ENCODE data around the gene TNFSF10.
"Not testable (repeated sequence)": the region's sequence is repeated elsewhere in the genome, so short reads cannot be mapped to it uniquely, and the experiment has no call there.

Gene TNFSF10

DNA sequence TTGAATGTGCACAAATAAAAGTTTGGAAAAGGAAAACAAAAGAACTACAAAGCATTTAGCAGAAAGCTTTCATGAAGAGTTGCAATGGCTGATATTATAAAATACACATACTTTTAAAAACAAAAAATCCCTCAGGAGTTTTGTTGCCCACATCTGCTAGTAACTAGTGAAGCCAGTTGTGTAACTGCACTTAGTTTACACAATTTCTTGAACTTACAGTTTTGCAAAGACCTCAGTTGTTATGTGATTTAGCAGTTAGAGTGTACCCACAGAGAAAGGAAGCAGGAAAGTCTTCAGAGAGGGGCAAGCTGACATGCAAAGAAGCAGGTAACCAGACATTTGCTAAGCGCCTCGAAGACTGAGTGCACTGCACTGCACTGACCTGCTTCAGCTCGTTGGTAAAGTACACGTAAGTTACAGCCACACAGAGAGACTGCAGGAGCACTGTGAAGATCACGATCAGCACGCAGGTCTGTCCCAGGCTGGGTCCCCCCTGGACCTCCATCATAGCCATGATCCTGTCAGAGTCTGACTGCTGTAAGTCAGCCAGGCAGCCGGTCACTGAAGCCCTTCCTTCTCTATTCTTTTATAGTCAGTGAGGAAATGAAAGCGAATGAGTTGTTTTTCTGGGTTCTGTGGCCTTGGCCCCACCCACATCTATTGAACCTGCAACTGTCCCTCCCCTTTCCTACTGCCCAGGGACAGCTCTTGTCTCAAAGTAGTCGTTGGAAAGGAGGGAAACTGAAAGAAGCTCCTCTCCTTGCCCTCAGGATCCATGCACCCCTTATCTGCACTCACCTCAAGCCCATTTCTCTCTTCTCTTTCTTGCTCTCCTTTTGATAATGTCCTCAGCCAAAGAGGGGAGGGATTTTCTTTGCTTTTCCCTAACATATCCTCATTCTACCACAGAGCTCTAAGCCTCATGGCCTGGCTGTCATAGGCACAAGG is at the start of gene TNFSF10:
Gene TNFSF10, minus strand, starts transcription at position 560 of the 948 bp plus-strand sequence. Its CDS starts 46 bp downstream, at position 514.
- peak; percentile 60 for DNase-seq

DNA sequence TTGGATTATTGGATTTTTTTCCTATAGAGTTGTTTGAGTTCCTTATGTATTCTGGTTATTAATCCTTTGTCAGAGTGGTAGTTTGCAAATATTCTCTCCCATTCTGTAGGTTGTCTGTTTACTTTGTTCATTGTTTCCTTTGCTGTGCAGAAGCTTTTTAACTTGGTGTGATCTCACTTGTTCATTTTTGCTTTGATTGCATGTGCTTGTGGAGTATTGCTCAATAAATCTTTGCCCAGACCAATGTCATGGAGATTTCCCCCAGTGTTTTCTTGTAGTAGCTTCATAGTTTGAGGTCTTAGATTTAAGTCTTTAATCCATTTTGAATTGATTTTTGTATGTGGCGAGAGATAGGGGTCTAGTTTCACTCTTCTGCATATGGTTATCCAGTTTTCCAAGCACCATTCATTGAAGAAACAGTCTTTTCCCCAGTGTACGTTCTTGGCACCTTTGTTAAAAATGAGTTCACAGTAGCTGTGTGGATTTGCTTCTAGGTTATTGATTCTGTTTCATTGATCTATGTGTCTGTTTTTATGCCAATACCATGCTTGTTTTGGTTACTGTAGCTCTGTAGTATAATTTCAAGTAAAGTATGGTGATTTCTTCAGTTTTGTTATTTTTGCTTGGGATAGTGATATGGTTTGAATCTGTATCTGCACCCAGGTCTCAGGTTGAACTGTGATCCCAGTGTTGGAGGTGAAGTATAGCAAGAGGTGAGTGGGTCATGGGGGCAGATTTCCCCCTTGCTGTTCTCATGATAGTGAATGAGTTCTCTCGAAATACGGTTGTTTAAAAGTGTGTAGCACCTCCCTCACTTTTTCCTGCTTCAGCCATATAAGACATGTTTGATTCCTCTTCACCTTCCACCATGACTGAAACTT is 46.1 kb upstream of the TNFSF10 start:
- no peak for DNase-seq

DNA sequence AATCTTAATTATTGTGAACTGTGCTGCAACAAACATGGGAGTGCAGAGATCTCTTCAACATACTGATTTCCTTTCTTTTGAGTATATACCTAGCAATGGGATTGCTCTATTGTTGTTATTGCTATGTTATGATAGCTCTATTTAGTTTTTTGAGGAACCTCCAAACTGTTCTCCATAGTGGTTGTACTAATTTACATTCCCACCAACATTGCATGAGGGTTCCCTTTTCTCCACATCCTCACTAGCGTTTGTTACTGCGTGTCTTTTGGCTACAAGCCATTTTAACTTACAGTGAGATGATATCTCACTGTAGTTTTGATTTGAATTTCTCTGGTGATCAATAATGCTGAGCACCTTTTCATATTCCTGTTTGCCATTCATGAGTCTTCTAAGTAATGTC is 45.5 kb upstream of the TNFSF10 start:
- no peak for DNase-seq

DNA sequence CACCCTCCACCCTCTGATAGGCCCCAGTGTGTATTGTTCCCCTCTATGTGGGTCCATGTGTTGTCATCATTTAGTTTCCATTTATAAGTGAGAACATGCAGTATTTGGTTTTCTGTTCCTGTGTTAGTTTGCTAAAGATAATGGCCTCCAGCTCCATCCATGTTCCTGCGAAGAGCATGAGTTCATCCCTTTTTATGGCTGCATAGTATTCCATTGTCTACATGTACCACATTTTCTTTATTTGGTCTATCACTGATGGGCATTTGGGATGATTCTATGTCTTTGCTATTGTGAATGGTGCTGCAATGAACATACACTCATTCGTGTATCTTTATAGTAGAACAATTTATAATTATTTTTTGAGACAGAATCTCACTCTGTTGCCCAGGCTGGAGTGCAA is 43.6 kb upstream of the TNFSF10 start:
- DNase-seq, result not testable (repeated sequence)

DNA sequence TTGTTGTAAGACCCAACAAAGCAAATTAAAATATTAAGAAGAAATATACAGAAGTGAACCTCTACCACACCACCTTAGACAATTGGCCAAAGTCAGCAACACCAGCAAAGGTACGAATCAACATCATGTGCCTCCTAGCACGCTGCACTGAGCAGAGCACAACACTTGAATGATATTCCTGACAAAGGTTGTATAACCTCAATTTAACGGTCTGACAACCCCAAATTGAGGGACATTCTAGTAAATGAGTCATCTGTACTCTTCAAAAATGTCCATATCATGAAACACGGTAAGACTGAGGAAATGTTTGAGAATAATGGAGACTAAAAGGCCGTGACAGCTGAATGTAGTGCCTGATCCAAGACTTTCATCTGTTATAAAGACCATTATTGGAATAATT is 41.3 kb upstream of the TNFSF10 start:
- DNase-seq, result no peak

DNA sequence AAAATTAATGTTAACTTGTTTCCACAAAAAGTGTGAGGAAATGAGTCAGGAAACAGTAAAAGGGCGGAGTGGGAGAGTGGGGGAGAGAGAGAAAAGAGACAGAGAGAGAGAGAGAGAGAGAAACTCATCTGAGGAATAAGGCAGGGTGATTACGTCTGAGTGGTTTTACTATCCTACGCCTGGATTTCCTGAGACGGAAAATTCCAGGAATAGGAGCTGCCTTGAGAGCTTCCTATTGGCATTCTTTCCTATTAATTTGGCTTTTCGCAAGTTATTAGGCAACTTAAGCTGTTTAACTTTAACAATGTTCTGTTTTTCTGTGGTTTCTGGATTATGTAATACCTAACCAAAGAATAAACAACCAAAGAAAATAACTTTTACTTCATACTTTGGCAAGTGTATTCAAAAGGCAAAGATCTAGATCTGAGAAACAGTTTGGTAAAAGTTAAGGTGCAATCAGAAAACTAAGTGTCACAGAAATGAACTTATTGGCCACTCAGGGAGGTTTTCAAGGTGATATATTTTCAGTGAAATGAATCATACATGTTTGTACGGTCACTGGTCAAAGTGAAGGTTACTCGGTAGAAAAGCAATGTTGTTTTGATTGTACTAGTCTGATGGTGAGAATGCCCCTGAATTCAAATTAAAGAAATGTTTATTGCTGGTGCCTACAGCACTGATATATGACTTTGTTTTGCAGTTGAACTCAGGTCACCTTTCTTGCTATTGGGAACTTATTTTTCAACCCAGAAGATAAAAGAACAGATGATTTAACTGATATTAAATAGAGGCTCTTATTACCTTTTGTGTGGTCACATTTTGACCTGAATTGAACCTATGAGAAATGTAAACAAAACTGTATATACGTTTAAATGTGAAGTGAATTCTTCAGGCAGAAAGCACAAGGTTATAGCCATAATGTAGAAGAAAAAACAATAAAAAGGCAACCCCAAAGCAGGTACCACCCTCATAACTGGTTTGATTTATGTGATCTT is 39.9 kb upstream of the TNFSF10 start:
- peak; percentile 42 for DNase-seq

DNA sequence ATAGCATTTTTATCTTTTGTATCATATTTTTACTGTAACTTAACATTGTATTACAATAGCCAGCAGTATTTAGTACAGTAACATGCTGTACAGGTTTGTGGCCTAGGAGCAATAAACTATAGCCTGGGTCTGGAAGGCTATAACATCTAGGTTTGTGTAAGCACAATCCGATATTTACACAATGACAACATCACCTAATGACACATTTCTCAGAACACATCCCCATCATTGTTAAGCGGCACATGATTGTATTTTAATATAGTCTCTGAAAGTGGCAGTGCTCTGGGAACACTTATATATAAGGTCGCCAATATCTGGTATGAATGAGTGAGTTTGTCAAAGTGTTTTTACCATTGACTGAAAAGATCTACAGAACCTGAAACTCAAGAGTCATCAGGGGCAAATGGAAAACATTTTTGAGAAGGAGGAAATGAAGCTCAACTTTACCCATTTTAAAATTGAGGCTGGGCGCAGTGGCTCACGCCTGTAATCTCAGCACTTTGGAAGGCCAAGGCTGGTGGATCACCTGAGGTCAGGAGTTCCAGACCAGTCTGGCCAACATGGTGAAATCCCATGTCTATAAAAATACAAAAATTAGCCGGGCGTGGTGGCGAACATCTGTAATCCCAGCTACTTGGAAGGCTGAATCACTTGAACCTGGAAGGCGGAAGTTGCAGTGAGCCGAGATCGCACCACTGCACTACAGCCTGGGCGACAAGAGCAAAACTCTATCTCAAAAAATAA is 38.8 kb upstream of the TNFSF10 start:
- no peak for DNase-seq

DNA sequence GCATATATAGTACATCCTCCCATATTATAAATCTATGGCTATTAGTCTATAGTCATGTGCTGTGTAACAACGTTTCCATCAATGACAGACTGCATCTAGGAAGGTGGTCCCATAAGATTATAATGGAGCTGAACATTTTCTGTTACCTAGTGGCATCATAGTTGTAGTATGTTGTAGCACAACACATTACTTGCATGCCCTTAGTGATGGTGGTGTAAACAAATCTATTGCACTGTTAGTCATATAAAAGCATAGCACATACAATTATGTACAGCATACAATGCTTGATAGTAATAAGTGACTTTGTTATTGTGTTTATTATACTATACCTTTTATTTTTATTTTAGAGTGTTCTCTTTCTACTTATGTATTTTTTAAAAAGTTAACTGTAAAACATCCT is 37.4 kb upstream of the TNFSF10 start:
- no peak for DNase-seq

DNA sequence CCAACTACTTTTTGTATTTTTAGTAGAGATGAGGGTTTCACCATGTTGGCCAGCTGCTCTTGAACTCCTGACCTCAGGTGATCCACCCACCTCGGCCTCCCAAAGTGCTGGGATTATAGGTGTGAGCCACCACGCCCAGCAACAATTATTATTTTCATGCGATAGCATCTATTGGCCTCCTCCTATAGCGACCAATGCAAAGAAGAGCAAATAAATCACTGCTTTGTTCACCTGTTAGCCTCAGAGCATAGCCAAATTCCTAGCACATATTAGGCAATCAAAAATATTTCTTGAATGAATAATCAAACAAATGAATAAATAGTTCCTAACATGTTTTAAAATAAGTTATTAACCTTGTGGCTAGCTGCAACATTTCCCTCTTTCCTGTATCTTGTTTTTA is 36.8 kb upstream of the TNFSF10 start:
- no peak for DNase-seq

DNA sequence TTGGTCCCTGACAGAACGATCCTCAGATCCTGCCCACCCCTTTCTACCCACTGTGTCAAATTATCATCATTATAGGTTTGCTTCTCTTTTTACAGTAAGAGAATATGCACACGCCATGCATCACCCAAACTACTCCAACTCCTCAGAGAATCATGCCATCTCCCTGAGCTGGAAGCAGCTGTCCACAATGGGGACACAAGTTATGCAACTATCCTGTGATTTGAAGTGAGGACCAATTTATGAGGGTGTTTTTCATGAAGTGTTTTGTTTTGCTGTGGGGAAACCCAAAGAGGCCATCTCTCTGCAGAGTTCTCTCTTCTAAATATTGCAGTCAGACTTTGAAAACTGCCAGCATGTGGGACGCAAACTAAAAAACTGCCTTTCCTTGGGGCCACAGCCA is 35.8 kb upstream of the TNFSF10 start:
- no peak for DNase-seq

DNA sequence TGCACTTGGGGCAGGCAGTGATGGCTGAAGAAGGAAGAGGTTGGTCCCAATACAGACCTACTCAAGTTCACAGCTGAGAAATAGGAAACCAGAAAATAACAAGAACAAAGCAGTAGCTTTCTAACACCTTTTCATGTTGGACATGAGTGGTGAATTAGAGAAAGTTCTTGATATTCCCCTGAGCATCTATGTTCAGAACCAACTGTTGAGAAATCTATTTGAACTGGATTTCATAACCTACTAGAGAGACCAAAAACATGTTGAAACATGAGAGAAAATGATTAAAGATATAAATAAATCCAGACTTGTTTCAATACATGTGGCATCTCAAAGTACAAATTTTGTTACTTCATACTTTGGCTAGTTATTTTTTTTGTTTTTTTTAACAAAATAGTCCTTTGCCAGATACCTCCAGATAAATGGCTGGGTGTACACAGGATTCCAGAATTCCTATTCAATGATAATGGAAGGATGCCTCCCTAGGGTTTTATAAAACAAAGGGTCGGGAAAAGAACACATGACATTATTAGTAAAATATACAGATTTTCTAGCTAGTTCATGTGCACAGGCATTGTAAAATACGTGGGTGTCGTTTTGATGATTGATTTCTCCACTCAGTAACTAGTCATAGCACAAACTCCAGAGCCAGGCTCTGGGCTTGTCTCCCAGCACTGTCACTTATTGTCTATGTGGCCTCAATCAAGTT is 34.4 kb upstream of the TNFSF10 start:
- no peak for DNase-seq

DNA sequence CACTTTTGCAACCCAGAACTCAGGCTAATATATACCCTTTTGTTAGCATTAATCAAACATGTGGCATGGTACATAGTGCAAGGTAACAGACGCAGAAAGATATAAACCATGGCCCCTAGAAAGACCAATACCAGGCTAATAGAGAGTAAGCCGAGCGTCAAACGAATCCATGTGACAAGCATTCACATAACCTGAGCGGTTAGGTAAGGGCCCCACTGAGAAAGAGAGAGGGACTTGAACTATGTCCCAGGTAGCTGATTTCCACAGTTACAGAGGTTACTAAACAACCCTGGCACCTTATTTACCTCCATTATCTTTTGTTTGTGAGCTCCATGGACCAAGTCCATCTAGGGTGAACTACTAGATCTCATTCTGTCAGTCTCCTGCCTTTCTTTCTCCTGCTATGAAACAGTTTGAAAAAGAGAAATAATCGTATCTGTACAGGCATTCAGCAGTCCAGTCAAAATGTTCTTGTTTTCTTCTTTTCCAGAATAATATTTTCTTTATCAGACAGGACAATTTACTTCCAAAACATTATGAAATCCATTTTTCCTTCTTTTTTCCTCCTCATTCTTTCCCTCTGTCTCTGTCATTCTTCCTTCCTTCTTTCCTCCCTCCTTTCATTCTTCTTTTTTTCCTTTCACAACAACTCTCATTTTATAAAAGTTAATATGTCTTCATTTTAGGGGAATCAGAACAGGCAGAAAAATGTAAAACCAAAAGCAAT is 30.5 kb upstream of the TNFSF10 start:
- DNase-seq, result no peak

DNA sequence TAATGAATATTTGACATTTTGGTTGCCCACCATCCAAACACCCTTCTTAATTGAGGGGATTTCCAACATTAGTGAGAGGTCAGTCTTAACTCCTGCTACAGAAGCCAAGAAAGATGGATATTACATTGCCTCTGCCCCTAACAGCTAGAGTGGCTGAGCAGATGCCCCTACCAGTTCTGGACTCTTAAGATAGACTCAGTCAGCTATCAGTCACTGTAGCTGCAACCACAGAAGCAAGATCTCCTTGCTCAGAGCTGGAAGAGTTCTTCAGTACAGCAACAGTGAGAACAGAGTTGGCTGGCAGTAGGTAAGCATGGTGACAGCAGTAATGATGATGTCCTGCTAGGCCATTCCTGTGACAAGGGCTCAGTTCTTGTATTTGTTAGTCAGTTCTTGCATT is 29.4 kb upstream of the TNFSF10 start:
- DNase-seq, result no peak

DNA sequence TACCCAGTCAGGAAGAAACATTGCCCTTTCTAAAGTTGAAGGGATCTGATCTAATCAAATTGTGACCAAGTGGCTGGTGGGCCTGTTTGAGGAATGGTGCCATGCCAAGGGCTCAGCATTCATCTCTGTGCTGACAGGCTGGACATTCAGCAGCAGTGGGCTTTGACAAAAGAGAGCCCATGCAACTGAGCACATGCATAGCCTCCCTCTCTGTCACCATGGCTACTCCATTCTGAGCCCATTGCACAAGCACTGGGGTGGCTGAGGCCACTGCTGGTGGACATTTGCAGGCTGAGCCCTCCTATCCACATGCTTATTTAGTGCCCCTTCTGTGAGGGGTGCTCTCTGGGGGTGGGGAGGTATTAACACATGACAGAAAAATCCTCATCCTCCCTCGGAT is 28.6 kb upstream of the TNFSF10 start:
- DNase-seq, result no peak

DNA sequence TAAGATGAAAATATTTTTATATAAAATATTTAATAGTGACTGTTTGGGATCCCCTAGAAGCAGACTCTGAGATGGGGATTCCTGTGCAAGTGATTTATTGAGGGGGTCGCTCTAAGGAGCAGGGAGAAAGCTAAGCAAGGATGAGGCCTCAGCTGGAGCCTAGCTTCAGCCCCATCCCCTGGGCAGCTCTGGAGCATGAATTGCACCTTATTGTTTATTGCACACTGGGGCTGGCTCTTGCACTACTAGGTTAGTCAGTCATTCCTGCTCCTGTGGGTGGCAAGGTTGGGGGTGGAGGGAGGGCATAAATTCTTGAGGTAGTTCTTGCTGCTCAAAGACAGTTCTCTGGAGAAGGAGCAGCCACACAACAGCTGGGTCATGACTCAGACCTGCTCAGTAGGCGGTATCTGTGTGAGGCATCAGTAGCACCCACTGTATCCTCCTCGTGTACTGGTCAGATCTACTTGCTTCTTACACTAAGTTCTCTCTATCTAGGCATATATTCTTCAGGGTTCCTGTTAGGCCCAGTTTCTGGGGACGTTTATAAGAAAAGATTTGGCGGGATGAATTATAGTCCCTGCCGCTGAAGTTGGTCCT is 27.2 kb upstream of the TNFSF10 start:
- DNase-seq, result no peak

DNA sequence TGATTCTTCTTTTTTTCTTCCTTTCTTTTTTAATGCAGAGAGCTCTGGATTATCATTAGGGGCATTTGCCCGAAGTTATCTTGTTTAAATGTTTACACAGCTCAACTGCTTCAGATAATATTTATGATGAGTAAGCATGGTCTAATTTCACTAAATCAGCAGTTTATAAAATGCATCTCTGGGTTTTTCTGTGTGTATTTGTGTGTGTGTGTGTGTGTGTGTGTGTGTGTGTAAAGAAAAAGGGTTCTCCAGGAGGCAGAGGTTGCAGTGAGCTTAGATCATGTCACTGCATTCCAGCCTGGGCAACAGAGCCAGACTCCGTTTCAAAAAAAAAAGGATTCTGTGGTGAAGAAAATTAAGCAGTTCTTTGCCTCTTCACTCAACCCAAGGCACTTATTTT is 25.9 kb upstream of the TNFSF10 start:
- no peak for DNase-seq

DNA sequence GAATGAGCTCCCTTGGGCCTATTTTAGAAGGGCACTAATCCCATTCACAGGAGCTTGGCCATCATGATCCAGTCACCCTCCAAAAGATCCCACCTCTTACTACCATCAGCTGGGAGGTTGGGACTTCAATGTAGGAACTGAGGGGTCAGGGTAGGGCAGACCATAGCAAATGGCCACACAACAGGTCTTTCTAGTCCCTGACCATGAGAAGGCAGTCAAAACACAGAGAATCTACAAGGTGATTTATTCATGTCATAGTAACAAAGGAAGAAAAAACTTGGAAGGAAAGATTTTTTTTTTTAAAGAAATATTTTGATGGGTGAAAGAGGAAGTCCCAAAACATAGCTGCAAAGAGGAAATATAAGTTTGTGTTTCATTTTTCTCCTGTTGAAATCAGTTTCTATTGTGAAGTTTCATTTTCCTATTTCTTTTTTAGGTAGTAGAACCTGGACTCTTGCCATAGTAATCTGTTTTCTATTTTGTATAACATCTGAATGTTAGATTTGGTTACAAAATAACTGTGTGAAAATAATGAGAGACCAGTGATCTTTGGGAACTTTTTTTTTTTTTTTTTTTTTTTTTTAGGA is 23.5 kb upstream of the TNFSF10 start:
- DNase-seq, result no peak

DNA sequence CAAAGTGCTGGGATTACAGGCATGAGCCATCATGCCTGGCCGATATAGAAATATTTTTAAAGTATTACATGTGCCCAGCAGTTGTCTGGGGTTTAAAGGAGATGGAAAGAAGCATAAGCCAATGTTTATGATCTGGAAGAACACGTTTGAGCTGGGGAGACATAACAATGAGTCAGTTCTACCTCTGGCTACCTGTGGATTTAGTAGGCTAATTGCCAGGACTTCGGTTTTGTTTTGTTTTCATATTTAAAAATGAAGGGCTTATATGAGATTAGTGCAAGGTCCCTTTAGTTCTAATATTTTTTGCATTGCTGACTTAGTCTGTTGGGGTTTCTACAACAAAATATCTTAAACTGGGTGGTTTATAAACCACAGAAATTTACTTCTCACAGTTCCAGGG is 22.9 kb upstream of the TNFSF10 start:
- DNase-seq, result no peak

DNA sequence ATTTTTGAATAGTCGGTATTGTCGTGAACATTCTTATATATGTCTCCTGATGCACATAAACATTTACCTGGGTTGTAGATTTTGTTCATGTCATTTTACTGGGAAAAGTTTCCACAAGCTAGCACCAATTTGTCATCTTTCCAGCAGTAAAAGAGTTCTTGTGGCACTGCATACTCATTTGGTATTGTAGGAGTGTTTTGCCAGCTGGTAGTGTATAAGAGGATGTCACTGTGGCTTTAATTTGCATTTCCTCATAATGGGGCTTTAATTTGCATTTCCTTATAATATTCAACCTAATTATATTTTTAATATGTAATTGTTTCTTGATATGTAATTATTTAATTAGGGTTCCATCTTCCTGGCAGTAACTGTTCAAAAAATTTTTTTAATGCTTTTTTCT is 21.2 kb upstream of the TNFSF10 start:
- no peak for DNase-seq

DNA sequence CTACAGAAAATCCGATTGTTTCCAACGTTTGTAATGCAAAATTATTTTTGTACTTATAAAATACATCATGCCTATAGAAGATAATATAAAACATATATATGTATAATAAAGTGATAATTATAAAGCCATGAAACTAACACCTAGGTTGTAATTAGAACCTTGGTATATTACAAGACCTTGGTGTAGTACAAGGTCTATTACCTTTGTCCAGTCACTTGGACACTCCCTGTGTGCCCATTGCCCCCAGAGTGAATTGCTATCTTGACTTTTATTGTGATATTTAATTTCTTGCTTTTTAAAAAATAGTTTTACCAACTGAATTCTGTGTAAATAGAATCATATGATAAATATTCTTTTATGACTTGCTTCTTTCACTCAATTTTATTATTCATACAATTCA is 20.7 kb upstream of the TNFSF10 start:
- no peak for DNase-seq

Data from KG1 (cell line).